Loucy (cell line): ENCODE data around the gene CCDC9B.
A peak's percentile ranks its signal among the peaks of the same experiment; 100 is the strongest.

Experiments
- H2AFZ ChIP-seq: fragments of 200-600 bp; sonication (generic); 2 replicates; pipeline ENCODE4 v1.6.0; 2016; ENCODE audit warnings: antibody characterized with exemption, mild to moderate bottlenecking, low read length, moderate library complexity
- H3F3A ChIP-seq: fragments of 200-600 bp; 2 replicates; pipeline ENCODE4 v1.6.0; 2016; ENCODE audit warnings: antibody characterized with exemption, low read depth, mild to moderate bottlenecking
- H3K27me3 ChIP-seq: fragments of 200-600 bp; sonication (generic); 2 replicates; pipeline ENCODE4 v1.6.1; 2014; ENCODE audit warnings: low read length, mild to moderate bottlenecking; ENCODE audit not compliant: insufficient read depth, poor library complexity, severe bottlenecking
- H3K36me3 ChIP-seq: fragments of 200-600 bp; sonication (generic); 2 replicates; pipeline ENCODE4 v1.6.1; 2016; ENCODE audit warnings: low read length; ENCODE audit not compliant: insufficient read depth
- H3K4me1 ChIP-seq: fragments of 200-600 bp; sonication (generic); 2 replicates; pipeline ENCODE4 v1.5.1; 2014; ENCODE audit warnings: low read length, mild to moderate bottlenecking; ENCODE audit not compliant: insufficient read depth, poor library complexity, severe bottlenecking
- H3K4me2 ChIP-seq: fragments of 200-600 bp; sonication (generic); 2 replicates; pipeline ENCODE4 v1.6.0; 2014; ENCODE audit warnings: antibody characterized with exemption, low read length, low read depth, mild to moderate bottlenecking; ENCODE audit not compliant: poor library complexity, severe bottlenecking
- H3K4me3 ChIP-seq: fragments of 200-600 bp; sonication (generic); 2 replicates; pipeline ENCODE4 v1.5.1; 2014; ENCODE audit warnings: low read length, mild to moderate bottlenecking, mixed read lengths; ENCODE audit not compliant: poor library complexity, severe bottlenecking
- H3K79me2 ChIP-seq: fragments of 200-600 bp; sonication (generic); 2 replicates; pipeline ENCODE4 v1.6.1; 2014; ENCODE audit warnings: low read length; ENCODE audit not compliant: insufficient read depth
- H3K9ac ChIP-seq: fragments of 200-600 bp; sonication (generic); 2 replicates; pipeline ENCODE4 v1.6.0; 2014; ENCODE audit warnings: mild to moderate bottlenecking, low read depth, low read length, moderate library complexity; ENCODE audit not compliant: poor library complexity, severe bottlenecking
- H3K9me2 ChIP-seq: fragments of 200-600 bp; sonication (generic); replicated peaks from 2 replicates; pipeline ENCODE4 v1.6.1; 2016; ENCODE audit warnings: low read depth, low read length, mixed read lengths
- H3K9me3 ChIP-seq: fragments of 200-600 bp; sonication (generic); 2 replicates; pipeline ENCODE4 v1.6.1; 2014; ENCODE audit warnings: mild to moderate bottlenecking, antibody characterized with exemption, low read length, low read depth; ENCODE audit not compliant: insufficient read depth
- H4K20me1 ChIP-seq: fragments of 200-600 bp; sonication (generic); 2 replicates; pipeline ENCODE4 v1.6.0; 2014; ENCODE audit warnings: antibody characterized with exemption, low read length, mild to moderate bottlenecking; ENCODE audit not compliant: insufficient read depth, poor library complexity, severe bottlenecking
- EZH2phosphoT487 ChIP-seq: fragments of 200-600 bp; IDR thresholded peaks from 2 replicates; pipeline ENCODE4 v1.6.1; 2018; ENCODE audit warnings: antibody characterized with exemption, mild to moderate bottlenecking, moderate library complexity, borderline replicate concordance
- TF ChIP-seq, protein P1 (sequence below): fragments of 200-600 bp; sonication (generic); conservative IDR thresholded peaks from 2 replicates; pipeline ENCODE4 v1.5.1; 2014; ENCODE audit warnings: mild to moderate bottlenecking, antibody characterized with exemption, low read length

The CCDC9B gene

DNA sequence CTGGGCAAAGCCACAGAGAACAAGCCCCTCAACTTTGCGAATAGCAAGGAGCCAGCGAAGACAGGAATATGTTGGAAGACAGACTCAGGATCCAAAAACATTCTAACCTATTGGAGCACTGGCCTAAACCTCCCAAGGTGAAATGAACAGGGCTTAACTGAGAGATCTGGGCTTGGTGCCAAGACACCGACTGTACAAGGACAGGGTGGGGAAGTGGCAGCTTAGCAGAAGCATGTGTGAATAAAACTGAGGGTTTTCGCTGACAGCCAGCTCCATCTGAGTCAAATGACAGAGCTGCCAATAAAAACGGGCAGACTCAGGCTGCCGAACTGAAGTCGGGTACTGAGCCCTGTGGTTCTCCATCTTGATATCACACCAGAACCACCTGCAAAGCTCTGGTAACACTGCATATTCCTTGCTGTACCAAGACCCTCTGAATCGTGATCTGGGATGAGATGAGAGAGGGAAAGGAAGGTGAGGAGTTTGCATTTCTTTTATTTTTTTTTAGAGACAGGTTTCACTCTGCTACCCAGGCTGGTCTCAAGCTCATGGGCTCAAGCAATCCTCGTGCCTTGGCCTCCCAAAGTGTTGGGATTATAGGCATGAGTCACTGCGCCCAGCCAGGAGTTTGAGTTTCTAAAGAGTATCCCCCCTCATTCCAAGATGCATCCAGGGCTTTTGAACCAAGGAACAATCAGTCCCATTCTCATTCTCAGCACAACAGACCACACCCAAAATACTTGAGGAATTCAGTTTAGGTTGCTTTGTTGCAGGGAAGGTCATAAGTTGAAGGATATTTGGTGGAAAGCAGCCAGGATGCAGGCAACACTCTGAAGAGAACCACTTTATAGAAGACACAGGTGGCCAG lies 27.0 kb downstream of the CCDC9B start:
- TF ChIP-seq, protein P1, sequence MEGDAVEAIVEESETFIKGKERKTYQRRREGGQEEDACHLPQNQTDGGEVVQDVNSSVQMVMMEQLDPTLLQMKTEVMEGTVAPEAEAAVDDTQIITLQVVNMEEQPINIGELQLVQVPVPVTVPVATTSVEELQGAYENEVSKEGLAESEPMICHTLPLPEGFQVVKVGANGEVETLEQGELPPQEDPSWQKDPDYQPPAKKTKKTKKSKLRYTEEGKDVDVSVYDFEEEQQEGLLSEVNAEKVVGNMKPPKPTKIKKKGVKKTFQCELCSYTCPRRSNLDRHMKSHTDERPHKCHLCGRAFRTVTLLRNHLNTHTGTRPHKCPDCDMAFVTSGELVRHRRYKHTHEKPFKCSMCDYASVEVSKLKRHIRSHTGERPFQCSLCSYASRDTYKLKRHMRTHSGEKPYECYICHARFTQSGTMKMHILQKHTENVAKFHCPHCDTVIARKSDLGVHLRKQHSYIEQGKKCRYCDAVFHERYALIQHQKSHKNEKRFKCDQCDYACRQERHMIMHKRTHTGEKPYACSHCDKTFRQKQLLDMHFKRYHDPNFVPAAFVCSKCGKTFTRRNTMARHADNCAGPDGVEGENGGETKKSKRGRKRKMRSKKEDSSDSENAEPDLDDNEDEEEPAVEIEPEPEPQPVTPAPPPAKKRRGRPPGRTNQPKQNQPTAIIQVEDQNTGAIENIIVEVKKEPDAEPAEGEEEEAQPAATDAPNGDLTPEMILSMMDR: no peak
- H3K4me2 ChIP-seq: peak overlapping the region; percentile 69

DNA sequence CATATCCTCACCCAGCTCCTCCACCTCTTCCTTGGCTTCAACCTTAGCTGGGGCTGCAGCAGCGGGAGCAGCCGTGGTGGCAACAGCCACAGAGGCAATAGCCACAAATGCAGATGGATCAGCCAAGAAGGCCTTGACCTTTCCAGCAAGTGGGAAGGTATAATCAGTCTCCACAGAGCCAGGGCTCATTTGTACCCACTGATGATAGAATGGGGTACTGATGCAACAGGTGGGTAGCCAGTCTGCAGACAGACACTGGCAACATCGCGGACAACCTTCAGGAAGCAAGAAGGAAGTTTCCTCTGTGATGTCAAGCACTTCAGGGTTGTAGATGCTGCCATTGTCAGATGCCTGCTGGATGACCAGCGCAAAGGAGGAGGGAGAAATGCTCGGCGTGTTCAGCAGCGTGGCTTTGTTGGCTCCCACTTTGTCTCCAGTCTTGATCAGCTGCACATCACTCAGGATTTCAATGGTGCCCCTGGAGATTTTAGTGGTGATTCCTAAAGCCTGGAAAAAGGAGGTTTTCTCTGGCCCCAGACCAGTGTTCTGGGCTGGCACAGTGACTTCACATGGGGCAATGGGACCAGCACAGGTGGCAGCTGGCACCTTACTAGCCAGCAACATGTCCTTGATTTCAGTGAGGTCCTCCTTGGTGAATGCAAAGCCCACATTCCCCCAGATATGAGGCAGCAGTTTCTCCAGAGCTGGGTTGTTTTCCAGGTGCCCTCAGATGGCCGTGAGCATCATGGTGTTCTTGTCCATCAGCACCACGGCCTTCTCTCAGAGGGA lies 28.2 kb downstream of the CCDC9B start:
- Histone ChIP-seq H3K9ac (no peak overlapping the region), H3F3A (no peaks in the 10 kb centered on the region), H3K27me3 (no peaks in the 10 kb centered on the region), H3K9me2 (no peaks in the 10 kb centered on the region), H3K36me3 (no peaks in the 10 kb centered on the region), H3K9me3 (no peaks in the 10 kb centered on the region), H3K4me3 (no peak overlapping the region), H3K4me2 (no peak overlapping the region), H3K4me1 (peaks cover 39% of the 10 kb centered on the region), H4K20me1 (no peaks in the 10 kb centered on the region), H3K79me2 (peaks cover 4% of the 10 kb centered on the region; the same call in 1 of the 2 replicates), H2AFZ (no peak overlapping the region)
- TF ChIP-seq, protein P1: no peak
- no peak for TF ChIP-seq EZH2phosphoT487

More for the DNA sequence above, 27.0 kb downstream of the CCDC9B start:
- Histone ChIP-seq H2AFZ (peak overlapping the region; percentile 68; the same call in 1 of the 2 replicates), H3K9me3 (no peaks in the 10 kb centered on the region), H3K9me2 (no peaks in the 10 kb centered on the region), H3K9ac (peak overlapping the region; percentile 57), H3K79me2 (no peaks in the 10 kb centered on the region), H3K4me3 (peak overlapping the region; percentile 54), H3K36me3 (no peaks in the 10 kb centered on the region), H3F3A (no peaks in the 10 kb centered on the region), H4K20me1 (no peaks in the 10 kb centered on the region), H3K27me3 (no peaks in the 10 kb centered on the region), H3K4me1 (peaks cover 36% of the 10 kb centered on the region)

DNA sequence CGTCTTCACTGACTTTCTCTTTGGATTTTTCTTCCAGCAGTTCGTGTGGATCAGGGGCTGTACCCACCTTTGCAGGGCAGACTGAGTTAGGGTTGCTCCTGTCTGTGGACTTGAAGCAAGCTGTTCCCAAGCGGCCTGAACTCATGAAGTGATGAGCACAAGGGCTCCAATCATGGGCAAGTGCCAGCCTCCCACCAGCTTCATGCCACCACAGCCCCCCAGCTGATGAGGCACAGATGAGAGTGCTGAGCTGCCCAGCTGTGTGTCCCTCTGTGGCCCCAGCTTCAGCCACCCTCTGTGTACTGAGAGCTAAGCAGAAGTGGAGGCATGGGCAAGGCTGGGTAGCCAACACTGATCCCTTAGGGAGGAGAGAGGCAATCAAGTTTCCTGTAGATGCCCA lies 29.7 kb downstream of the CCDC9B start:
- TF ChIP-seq, protein P1: no peak
- TF ChIP-seq EZH2phosphoT487: no peak
- Histone ChIP-seq H3K4me3 (no peak overlapping the region), H3K27me3 (no peaks in the 10 kb centered on the region), H3K9me2 (no peaks in the 10 kb centered on the region), H3F3A (no peaks in the 10 kb centered on the region), H3K36me3 (no peaks in the 10 kb centered on the region), H2AFZ (no peak overlapping the region), H4K20me1 (no peaks in the 10 kb centered on the region), H3K4me2 (no peak overlapping the region), H3K9ac (no peak overlapping the region), H3K79me2 (peaks cover 19% of the 10 kb centered on the region), H3K4me1 (peaks cover 54% of the 10 kb centered on the region), H3K9me3 (no peaks in the 10 kb centered on the region)
